IPS DF 19.7 (cell line): ENCODE results near the gene SGK1.
"Not testable (repeated sequence)": the region's sequence is repeated elsewhere in the genome, so short reads cannot be mapped to it uniquely, and the experiment has no call there.

Experiments used
- DNase-seq: peaks from one replicate; pipeline ENCODE4 v3.0.0-alpha.2; 2013; ENCODE audit warnings: low read depth, low spot score

SGK1 gene

DNA sequence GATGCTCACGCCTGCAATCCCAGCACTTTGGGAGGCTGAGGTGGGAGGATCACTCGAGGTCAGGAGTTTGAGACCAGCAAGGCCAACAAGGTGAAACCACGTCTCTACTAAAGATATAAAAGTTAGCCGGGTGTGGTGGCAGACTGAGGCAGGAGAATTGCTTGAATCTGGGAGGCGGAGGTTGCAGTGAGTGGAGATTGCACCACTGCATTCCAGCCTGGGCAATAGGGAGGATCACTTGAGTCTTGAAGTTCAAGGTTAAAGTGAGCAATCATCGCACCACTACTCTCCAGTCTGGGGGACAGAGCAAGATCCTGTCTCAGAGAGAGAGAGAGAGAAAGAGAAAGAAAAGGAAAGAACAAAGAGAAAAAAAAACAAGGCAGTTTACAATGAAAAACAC, 13.5 kb downstream of the SGK1 start:
- DNase-seq, result not testable (repeated sequence)

DNA sequence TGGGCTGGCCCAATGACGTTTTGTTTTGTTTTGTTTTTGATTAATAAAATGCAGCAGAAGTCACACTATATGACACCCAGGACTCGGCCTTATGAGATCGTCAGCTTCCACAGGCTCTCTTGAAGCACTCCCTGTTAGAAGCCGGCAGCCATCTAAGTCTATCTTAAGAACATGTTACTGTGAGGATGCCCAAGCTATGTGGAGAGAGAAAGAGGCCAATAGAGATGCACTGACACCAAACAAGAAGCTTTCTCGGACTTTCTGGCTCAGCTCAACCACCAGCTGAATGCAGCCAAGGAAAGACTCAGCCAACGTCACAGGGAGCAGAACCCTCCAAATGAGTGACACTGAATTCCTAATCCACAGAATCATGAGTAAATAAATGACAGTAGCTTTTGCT, 14.0 kb downstream of the SGK1 start:
- DNase-seq, result no peak

DNA sequence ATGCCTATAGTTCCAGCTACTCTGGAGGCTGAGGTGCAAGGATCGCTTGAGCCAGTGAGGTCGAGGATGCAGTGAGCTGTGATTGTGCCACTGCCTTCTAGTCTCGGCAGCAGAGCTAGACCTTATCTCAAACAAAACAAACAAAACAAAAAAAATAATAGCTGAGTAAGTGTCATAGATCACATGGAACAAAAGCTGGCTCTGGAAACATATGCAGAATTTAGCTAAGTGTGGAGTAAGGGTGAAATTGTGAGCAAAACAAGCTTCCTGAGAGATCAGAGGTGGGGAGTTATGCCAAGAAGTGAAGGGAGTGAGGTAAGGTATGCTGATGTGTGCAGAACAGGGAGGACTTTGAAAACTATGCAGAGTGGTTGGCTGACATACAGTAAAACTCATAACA, 18.7 kb downstream of the SGK1 start:
- DNase-seq, result no peak

DNA sequence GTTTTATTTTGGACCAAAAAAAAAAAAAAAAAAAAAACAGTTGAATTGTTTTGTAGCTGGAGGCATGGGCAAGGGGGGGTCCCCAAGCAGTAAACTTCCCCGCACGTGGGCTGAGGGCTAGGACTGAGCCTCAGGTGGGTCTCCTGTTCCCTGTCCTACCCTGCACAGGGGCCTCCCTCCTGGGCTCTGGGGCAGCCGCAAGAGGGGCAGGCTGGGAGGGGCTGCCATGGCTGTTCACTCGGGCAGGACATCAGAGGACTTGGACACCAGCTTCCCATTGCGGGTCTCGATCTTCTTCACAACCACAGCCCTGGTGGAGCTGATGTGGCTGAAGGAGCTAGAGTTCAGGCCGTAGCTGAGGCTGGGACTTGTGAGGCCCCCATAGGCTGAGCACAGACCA, 21.1 kb downstream of the SGK1 start:
- no peak for DNase-seq

DNA sequence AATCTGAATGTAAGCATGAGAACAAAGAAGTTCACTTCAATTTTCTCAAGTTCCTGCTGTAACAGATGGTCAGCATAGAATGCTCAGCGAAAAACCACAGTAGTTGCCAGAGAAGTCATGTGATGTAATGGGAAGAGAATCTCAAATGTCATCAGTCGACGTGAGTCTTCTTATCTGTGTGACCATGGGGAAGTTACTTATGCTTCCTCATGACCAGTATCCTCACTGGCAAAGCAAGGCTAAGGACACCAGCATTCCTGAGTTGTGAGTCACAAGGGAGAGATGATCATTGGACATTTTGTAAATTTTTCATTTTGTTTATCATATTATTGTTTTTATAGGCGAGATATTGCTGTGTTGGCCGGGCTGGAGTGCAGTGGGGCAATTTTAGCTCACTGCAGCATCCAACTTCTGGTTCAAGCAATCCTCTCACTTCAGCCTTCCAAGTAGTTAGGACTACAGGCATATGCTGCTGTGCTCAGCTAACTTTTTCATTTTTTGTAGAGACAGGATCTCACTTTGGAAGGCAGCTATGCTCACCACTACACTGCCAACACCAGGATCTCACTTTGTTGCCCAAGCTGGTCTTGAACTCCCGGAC, 21.9 kb downstream of the SGK1 start:
- no peak for DNase-seq

DNA sequence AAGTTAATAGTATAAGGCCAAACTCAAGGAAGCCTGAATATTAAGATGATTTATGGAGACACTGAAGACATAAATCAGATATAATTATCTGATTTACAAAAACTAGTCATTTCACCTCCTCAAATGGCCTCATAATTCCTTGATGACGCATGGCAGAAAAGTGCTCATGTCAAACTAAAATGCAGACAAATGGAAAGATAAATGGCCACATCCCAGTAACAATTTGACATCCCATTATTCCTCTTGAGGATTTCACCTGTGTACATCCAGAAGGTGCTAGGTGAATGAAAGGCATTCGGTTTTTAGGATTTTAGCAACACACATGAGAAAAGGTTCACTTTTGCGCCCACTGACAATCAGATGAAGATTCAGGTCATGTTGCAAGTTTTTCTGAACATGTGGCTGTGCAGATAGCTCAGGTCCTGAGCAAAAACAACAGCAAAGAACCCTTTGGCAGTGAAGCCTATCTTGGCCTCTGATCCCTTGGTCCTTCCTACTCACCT, 24.2 kb downstream of the SGK1 start:
- no peak for DNase-seq

DNA sequence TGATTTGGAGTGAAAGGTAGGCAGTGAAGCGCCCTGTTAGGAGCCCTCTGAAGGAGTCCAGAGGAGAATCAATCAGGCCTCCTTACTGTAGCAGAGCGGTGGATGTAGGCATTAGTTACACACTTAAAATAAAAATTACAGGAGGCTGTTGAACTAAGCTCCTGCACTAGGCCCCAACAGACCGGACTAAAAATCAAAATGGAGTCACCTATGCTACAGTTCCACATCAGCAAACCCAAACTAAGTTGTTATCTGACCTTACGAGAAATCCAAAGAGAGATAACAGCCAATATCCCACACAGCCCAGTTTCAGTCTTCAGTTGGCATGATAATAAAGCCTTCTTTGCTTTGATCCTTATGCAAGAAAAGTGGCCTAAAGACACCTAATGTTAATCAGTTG, 26.8 kb downstream of the SGK1 start:
- DNase-seq, result no peak

DNA sequence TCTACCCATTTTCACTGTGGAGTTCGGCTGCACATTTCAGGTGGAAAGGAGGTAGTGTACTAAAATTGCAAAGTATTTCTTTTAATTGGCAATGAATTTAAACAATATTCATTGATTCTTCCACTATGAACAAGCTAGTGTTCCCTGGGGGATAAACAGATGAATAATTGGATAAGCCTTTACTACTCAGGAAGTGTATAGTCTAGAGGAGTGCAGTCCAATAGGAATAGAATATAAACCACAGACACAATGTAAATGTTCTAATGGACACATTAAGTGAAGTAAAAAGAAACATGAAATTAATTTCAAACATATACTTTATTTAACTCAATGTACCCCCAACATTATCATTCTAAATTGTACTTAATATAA, 28.7 kb downstream of the SGK1 start:
- no peak for DNase-seq

DNA sequence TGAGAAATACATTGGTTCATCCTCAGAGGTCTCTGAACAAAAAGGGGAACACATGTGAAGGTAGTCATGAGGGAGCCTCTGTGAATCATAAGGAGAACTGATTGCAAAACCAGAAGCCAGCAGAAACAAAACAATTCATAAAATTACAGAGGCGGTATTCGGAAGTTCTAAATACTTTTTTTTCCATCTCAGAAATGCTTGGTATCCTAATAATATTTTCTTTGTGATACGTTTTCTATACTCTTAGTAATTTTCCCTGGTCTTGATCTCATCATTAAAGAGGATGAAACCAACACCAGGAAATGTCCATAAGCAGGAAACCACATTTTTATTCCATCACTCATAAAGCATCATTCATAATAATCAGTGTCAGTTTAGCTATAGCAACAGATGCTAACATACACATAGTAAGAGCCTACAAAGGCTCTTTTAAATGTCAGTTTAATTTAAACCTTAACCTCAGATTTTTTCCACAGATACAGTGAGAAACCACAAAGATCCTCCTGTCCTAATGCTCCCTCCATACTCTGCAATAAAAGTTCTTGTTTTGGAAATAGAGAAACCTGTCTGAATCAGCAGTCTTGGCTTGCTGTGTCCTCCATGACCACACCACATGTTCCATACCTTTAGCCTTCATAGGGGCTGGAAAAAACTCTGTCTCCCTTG, 29.2 kb downstream of the SGK1 start:
- no peak for DNase-seq

DNA sequence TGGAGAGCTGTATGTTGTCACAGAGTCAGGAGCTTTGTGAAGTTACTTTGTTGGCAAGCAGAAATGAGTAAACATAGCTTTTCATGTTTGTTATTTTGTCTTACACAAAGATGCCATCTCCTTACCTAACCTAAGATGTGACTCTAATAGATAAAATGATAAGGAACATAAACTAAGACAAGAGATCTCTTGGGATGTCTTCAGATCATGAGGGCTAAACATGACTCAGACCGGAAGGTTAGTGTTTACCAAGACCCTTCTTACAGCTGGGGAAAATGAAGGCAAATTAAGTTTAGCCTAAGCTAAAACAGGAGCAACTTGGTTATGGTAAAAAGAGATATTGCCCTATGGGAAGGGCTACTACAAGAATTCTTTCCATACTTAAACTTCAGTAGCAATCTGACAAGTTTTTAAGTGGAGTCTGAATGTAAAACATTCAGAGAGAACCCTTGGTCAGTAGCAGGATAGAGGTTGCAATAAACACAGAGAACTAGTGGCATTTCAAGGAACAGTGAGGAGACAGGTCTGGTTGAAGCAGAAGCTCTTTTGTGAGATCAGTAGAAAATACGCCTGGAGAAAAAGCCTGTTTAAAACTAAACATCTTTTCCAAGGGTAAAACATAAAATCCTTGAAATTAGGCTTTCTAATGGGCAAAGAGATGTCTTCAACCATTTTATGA, 29.9 kb downstream of the SGK1 start:
- DNase-seq, result no peak

DNA sequence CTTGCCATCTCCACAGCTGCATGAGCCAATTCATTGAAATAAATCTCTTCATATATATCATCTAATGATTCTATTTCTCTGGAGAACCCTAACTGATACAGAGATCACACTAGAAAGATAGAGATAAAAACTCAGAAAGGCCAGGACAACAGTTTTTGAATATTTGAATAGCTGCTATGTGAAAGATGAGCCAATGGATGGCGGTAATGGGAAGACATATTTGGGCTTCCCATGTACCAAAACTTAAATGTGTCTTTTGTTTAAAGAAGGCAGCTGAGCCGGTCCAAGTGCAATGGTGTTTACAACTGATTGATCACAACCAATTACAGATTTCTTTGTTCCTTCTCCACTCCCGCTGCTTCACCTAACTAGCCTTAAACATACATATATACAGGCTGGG, 35.1 kb downstream of the SGK1 start:
- DNase-seq, result no peak

DNA sequence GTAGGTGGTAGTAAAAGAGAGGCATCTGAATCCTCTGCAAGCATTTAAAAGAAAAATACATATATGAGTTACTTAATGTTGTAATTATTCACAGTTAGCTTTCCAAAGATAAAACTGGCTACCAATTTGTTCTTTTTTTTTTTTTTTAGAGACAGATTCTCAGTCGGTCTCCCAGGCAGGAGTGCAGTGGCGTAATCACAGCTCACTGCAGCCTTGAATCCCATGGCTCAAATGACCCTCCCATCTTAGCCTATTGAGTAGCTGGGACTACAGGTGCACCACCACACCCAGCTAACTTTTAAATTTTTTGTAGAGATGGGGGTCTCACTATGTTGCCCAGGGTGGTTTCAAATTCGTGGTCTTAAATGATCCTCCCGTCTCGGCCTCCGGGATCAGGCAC, 36.5 kb downstream of the SGK1 start:
- DNase-seq, result no peak

DNA sequence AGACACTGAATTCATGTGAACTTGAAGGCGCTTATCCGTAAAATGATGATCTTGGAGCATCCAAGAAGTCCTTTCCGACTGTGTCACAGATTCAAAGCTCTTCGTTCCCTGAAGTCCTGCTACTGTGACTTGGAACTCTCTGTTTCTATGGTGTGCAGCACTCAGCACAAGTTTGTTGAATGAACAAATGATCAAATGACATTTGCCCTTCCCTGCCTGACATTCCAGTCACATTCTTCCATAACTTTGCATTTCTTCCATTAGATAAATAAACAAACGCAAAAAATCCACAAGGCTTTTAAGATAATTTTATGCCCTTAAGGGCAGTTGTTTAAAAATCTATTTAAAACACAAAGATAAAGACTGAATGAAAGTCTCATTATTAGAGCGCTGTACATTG, 39.9 kb downstream of the SGK1 start:
- DNase-seq, result no peak

DNA sequence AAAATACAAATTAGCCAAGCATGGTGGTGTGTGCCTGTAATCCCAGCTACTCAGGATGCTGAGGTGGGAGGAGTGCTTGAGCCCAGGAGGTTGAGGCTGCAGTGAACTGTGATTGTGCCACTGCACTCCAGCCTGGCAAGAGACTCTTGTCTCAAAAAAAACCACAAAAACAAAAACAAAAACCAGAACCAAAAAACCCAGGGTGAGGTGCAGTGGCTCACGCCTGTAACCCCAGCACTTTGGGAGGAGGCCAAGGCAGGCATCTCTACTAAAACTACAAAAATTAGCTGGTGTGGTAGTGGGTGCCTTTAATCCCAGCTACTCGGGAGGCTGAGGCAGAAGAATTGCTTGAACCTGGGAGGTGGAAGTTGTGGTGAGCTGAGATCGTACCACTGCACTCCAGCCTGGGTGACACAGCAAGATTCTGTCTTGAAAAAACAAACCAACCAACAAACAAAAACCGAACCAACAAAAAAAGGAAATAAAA, 41.0 kb downstream of the SGK1 start:
- DNase-seq, result not testable (repeated sequence)

DNA sequence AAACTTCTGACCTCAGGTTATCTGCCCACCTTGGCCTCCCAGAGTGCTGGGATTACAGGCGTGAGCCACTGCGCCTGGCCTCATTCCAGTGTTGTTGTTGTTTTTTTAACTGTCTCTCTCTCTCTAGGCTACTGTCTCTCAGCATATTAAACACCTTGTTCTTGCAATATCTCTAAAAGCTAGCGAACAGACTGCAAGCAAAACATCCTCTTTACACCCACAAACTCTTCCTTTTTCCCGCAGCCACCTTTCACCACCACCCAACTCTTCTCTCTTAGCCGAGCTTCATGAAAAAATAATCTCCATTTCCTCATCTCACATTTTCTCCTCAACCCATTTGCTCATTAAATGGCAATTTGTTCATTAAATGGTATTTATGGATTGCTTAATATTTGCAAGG, 45.5 kb downstream of the SGK1 start:
- DNase-seq, result no peak

DNA sequence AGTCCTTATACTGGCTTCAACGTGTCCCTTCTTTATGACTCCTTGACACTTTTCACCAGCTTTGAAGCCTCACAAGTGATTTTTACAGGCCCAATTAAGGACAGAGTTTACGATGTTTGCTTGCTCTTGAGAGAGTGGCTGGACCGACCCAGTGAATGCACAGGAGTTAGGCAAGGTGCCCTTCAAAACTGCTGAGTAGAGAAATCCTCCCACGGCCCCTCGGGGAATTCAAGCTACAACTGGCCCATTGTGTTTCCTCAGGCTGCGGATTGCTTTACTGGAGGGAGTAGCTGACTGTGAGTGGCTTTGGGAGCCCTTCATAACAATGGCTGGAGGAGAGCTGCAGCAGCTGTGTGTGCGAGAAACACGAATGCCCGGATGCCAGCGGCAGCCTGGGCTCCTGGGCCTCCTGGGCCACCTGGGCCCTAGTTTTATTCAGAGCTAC, 50.0 kb downstream of the SGK1 start:
- DNase-seq, result peak; percentile 56

DNA sequence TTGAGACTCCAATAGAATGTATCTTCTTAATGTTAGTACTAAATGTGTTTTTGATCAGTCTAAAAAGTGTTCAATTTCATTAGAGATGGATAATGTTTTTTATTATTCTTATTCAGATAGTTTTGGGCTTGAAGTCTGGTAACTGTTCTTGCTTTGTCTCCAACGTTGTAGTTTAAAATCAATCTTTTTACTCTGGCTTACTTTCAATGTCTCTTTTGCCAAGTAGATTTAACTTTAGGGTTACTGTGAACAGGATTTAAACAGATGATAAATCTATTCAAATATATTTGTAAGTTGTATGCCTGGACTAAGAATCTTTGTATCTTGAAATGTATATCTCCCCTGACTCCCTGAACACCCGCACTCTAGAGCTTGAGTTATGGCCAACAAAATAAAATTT, 51.1 kb downstream of the SGK1 start:
- no peak for DNase-seq

DNA sequence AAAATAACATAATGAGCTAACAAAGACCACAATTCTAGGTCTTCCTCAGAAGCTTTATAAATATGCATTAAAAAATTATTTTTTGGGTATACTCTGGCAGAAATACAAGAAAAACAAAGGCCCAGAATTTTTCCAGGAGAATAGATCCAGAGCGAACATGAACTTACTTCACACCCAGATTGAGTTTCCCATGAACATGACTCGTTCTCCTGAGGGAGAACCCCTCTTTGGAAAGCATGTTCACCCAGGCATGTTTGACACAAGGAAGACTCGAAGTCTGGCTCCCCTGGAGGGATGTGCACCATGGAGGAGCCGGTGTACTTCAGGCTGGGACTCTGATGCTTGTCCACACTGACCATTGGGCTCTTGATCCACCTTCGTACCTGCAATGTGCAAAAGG, 56.1 kb downstream of the SGK1 start:
- no peak for DNase-seq

DNA sequence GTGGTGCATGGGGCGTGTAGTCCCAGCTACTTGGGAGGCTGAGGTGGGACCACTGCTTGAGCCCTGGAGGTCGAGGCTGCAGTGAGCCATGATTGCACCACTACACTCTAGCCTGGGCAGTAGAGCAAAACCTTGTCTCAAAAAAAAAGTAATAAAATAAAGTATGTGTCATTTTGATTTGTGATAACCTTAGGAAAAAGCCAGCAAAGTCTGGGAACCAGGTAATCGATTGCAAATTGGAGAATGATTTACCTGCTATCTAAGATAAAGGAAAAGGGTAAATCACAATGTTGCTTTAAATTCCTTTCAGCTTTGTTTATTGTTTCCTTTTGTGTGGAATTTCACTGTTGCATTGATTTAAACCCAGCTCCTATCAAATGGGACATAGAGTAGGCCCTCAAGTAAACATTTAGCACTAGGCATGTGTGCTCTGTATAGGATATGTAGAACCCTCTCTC, 59.0 kb downstream of the SGK1 start:
- DNase-seq, result no peak

DNA sequence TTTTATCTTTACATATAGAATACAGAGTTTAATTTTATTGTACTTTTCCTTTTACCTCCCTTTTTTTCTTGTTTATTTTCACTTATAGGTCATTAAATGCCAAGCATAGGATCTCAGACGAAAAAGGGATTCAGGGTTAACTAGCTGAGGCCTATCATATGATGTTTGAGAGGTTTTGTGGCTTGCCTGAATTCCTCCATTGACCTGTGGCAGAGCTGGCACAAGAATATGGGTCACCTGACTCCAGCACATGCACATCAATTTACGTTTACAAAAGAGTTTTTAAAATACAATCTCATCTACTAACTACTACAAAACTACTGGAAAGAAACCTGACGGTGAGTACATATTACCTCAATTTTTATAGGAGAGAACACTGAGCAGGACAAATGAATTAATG, 60.4 kb downstream of the SGK1 start:
- DNase-seq, result no peak

DNA sequence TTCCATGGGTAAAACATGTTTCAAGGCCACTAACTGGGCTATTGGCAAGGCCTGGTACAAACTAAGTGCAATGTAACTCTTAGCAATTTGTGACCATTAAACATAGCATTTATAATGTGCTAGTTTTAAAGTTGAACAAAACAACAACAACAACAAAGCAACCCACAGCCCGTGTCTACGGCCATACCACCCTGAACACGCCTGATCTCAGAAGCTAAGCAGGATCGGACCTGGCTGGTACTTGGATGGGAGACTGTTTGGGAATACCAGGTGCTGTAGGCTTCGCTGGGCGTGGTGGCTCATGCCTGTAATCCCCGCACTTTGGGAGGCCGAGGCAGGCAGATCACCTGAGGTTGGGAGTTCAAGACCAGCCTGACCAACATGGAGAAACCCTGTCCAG, 61.0 kb downstream of the SGK1 start:
- DNase-seq, result no peak

DNA sequence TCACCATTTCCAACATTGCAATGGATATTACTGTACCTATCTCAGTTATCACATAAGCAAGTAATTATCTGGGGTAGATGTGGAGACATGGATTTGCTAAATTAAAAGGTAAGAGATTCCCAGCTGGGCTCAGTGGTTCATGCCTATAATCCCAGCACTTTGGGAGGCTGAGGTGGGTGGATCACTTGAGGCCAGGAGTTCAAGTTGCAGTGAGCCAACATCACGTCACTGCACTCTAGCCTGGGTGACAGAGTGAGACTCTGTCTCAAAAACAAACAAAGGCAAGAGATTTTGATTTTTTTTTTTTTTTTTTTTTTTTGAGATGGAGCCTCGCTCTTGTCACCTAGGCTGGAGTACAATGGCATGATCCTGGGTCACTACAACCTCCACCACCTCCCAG, 62.6 kb downstream of the SGK1 start:
- DNase-seq, result not testable (repeated sequence)

DNA sequence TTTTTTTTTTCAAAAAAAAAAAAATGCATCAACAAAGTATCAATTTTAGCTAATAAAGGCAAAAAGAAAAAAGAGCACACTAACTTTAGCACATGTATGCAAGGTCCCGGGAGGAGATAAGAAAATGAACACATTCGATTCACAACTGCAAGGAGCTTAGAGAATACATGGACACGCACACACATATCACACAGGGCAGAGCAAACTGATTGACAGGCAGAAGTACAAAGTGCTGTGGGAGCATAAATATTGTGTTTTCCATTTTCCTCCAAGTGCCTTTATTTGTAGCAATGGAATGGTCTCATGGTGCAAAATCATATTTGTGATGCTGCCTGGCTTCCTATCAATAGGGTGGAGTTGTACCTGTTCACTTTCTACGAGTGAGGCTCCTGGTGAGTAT, 63.8 kb downstream of the SGK1 start:
- DNase-seq, result no peak
